ENCODE data around the gene CELA3B.
"Not testable (repeated sequence)": the region's sequence is repeated elsewhere in the genome, so short reads cannot be mapped to it uniquely, and the experiment has no call there.

The CELA3B gene

DNA sequence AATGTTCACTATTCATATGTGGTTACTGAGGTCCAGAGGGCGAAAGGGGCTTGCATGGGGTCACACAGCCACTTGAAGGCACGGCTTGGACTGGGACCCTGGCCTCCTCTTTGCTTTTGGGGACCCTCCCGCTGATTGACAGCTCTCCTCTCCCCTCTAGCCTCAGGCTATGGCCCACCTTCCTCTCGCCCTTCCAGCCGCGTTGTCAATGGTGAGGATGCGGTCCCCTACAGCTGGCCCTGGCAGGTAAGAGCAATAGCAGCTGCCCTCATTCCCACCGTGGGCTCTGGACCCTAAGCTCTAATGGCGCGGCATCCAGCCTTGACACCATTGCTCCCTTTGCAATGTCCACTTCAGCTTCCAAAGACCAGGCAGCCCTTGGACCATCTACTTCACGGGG, 1.4 kb downstream of the CELA3B start:
- not testable (repeated sequence) for H3K36me3 Mint-ChIP-seq

DNA sequence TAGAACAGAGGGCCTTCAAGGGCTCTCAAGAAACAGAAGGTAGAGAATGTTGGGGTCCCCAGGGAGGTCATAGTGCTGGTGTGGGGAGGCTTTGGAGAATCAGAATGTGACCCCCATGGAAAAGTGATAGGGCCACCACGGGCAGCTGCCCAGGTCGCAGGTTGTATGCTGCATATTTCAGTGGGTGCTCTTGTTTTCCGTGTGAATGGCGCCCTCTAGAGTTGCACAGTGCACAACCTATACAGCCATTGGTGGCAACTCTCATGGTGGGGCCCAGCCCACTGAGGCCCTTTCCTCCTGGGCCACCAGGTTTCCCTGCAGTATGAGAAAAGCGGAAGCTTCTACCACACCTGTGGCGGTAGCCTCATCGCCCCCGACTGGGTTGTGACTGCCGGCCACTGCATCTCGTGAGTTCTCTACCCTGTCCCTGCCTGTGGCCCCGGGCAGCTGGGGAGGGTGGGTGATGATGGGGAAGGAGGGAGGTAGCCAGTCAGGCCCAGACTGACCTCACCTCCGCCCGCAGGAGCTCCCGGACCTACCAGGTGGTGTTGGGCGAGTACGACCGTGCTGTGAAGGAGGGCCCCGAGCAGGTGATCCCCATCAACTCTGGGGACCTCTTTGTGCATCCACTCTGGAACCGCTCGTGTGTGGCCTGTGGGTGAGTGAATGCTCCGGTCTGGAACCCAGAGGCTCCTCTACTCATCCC, 3.8 kb downstream of the CELA3B start:
- peak; percentile 49 to 62 for ATAC-seq (replicated peaks)
- not testable (repeated sequence) for DNase-seq, H3K36me3 Mint-ChIP-seq, H3K4me1 Mint-ChIP-seq, H3K27ac Mint-ChIP-seq, H3K4me3 Mint-ChIP-seq, H3K9me3 Mint-ChIP-seq
- H3K27me3 Mint-ChIP-seq, result peaks cover 7 to 11% of the 10 kb centered on the region in 2 donors

More for the DNA sequence above, 1.4 kb downstream of the CELA3B start:
- not testable (repeated sequence) for H3K27ac Mint-ChIP-seq; ATAC-seq (replicated peaks); DNase-seq; H3K4me1 Mint-ChIP-seq; H3K4me3 Mint-ChIP-seq; H3K9me3 Mint-ChIP-seq
- H3K27me3 Mint-ChIP-seq, result peaks cover 11 to 14% of the 10 kb centered on the region in 2 donors

DNA sequence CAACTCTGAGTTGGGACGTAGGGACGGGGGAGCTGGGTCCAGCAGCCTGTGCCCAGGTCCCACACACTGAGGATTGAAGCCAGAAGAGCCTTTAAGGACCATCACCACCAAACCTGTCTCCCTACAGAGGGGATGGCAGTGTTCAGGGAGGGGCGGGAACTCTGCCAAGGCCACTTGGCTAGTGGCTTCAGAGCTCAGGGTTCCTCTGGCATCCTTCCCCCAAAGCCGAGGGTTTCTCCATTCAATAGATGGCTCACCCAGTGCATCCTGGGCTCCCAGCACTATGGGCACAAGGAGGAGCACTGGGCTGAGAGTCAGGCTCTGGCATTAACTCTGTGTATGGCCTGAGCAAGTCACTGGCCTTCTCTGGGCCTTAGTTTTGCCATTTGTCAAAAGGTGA, 4.4 kb downstream of the CELA3B start:
- H3K9me3 Mint-ChIP-seq; H3K27ac Mint-ChIP-seq; H3K36me3 Mint-ChIP-seq; DNase-seq; ATAC-seq (replicated peaks); H3K4me3 Mint-ChIP-seq; H3K4me1 Mint-ChIP-seq; H3K27me3 Mint-ChIP-seq: not testable (repeated sequence)

DNA sequence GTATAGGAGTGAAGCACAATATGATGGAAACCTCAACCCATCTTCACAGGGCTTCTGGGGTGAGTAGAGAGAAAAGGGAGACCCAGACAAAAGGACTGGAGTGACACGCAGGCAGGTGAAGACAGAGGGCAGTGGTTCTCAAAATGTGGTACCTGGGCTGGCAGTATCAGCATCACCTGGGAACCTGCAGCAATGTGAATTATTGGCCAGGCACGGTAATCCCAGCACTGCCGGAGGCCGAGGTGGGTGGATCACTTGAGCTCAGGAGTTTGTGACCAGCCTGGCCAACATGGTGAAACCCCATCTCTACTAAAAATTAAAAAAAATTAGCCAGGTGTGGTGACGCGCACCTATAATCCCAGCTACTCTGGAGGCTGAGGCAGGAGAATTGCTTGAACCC, 5.3 kb downstream of the CELA3B start:
- ATAC-seq (replicated peaks); H3K4me1 Mint-ChIP-seq; DNase-seq; H3K36me3 Mint-ChIP-seq; H3K27me3 Mint-ChIP-seq; H3K4me3 Mint-ChIP-seq; H3K9me3 Mint-ChIP-seq; H3K27ac Mint-ChIP-seq: not testable (repeated sequence)

DNA sequence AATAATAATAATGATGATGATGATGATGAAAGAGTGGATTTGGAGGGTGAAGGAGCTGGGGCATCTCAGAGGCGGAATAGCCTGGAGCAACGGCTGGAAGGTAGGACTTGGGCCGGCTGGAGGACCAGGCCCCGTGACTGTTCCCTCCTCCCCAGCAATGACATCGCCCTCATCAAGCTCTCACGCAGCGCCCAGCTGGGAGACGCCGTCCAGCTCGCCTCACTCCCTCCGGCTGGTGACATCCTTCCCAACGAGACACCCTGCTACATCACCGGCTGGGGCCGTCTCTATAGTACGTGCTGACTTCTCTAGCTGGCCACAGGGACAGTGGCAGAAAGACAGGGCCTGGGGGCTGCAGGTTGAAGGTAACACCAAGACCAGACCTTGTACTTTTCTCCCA, 6.7 kb downstream of the CELA3B start:
- not testable (repeated sequence) for H3K36me3 Mint-ChIP-seq

DNA sequence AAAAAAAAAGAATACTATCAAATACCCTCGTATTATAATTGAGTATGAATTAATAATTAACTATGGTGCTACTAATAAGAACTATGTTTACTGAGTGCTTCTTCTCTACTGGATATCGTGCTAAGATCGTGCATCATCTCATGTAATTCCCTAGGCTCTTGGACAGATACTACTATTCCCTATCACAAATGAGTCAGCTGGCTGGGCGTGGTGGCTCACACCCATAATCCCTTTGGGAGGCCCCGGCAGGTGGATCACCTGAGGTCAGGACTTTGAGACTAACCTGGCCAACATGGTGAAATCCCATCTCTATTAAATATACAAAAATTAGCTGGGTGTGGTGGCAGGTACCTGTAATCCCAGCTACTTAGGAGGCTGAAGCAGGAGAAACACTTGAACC, 9.1 kb downstream of the CELA3B start:
- H3K27me3 Mint-ChIP-seq; ATAC-seq (replicated peaks): not testable (repeated sequence)

More for the DNA sequence above, 6.7 kb downstream of the CELA3B start:
- not testable (repeated sequence) for H3K27ac Mint-ChIP-seq; H3K9me3 Mint-ChIP-seq; H3K4me3 Mint-ChIP-seq; H3K4me1 Mint-ChIP-seq; H3K27me3 Mint-ChIP-seq; DNase-seq; ATAC-seq (replicated peaks)

GRCh38 chr1:21986386-21986785, 9.6 kb downstream of the CELA3B start:
- ATAC-seq (replicated peaks); H3K4me1 Mint-ChIP-seq; H3K4me3 Mint-ChIP-seq; H3K36me3 Mint-ChIP-seq; H3K27ac Mint-ChIP-seq; DNase-seq; H3K27me3 Mint-ChIP-seq; H3K9me3 Mint-ChIP-seq: not testable (repeated sequence)

More for the DNA sequence above, 9.1 kb downstream of the CELA3B start:
- H3K36me3 Mint-ChIP-seq, H3K27ac Mint-ChIP-seq, H3K4me1 Mint-ChIP-seq, DNase-seq, H3K4me3 Mint-ChIP-seq, H3K9me3 Mint-ChIP-seq: not testable (repeated sequence)

GRCh38 chr1:21989672-21990393, 13.0 kb downstream of the CELA3B start:
- ATAC-seq (replicated peaks); DNase-seq; H3K4me3 Mint-ChIP-seq; H3K36me3 Mint-ChIP-seq; H3K9me3 Mint-ChIP-seq; H3K27ac Mint-ChIP-seq; H3K27me3 Mint-ChIP-seq; H3K4me1 Mint-ChIP-seq: not testable (repeated sequence)

DNA sequence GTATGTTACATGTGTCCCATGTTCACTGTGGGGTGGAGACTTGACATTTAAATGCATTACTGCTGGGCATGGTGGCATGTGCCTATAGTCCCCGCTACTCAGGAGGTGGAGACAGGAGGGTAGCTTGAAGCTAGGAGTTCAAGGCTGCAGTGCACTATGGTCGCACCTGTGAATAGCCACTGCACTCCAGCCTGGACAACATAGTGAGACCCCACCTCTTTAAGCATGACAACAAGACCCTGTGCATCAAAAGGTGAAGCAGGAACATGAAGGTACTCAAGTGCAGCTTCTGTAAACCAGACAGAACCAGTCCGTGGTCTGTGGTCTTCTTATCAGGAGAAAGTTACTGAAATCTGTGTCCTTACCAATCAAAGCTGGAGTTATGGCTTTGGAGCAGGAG, 15.4 kb downstream of the CELA3B start:
- H3K27ac Mint-ChIP-seq; H3K36me3 Mint-ChIP-seq; H3K9me3 Mint-ChIP-seq; H3K4me1 Mint-ChIP-seq; H3K4me3 Mint-ChIP-seq; H3K27me3 Mint-ChIP-seq; DNase-seq; ATAC-seq (replicated peaks): not testable (repeated sequence)

DNA sequence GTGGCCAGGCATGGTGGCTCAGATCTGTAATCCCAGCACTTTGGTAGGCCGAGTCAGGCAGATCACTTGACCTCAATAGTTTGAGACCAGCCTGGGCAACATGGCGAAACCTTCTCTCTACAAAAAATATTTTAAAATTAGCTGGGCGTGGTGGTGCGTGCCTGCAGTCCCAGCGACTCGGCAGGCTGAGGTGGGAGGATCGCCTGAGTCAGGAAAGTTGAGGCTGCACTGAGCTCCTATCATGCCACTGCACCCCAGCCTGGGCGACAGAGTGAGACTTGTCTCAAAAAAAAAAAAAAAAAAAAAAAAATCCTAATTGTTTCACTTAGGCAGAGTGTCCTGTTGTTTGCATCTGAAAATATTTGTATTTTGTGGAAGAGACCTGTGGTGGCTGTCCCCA, 17.9 kb downstream of the CELA3B start:
- H3K4me3 Mint-ChIP-seq; ATAC-seq (replicated peaks): not testable (repeated sequence)

DNA sequence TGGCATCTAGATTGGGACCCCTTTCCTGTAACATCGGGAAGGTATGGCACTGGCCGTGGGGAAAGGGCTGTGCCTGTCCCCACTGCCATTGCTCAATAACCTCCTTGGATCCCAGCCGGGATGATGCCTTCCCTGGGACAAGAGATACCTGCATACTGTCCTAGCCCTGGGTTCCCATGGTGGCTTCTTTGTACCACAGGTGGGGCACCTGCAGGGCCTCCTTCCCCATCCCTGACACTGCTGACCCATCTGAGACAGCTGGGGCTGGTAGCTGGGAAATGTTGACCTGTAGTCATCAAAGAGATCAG, 19.8 kb downstream of the CELA3B start:
- H3K36me3 Mint-ChIP-seq; ATAC-seq (replicated peaks); H3K4me3 Mint-ChIP-seq; H3K27ac Mint-ChIP-seq; H3K9me3 Mint-ChIP-seq; H3K27me3 Mint-ChIP-seq; H3K4me1 Mint-ChIP-seq; DNase-seq: not testable (repeated sequence)

More for the DNA sequence above, 17.9 kb downstream of the CELA3B start:
- H3K27me3 Mint-ChIP-seq, H3K36me3 Mint-ChIP-seq, H3K27ac Mint-ChIP-seq, H3K4me1 Mint-ChIP-seq, H3K9me3 Mint-ChIP-seq, DNase-seq: not testable (repeated sequence)

GRCh38 chr1:21997891-21998623, 21.2 kb downstream of the CELA3B start:
- not testable (repeated sequence) for H3K36me3 Mint-ChIP-seq; H3K27ac Mint-ChIP-seq; H3K27me3 Mint-ChIP-seq; H3K9me3 Mint-ChIP-seq; ATAC-seq (replicated peaks); H3K4me3 Mint-ChIP-seq; DNase-seq; H3K4me1 Mint-ChIP-seq

DNA sequence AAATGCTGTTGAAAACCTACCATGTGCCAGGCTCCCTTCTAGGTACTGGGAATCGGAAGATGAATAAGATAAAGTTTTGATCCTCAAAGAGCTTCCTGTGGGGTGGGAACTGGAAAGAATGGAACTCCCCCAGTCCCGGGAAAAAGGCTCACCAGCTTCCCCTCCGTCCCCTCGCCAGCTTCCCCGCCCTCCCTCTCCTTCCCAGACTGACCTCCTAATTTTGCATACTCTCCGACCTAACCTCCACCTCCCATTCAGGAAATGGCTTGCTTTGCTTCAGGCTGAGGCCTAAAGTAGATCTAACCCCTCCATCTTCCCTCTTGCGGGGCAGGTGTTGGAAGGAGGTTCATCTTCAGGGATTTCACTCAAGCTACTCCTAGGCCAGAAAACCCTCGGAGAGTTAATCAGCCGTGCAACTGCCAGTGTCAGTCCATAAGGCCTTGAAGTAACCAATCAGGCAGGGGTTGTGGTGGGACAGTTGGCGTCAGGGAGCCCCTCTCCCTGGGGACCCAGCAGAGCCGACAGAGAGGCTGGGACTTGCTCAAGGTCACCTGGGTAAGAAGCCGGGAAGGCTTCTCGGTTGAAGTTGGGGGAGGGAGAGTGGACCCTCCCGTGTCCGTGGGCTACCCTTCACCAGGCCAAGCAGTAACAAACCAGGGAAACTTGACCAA, 21.9 kb downstream of the CELA3B start:
- not testable (repeated sequence) for H3K27ac Mint-ChIP-seq; H3K27me3 Mint-ChIP-seq; DNase-seq; ATAC-seq (replicated peaks); H3K4me1 Mint-ChIP-seq; H3K36me3 Mint-ChIP-seq; H3K4me3 Mint-ChIP-seq; H3K9me3 Mint-ChIP-seq

DNA sequence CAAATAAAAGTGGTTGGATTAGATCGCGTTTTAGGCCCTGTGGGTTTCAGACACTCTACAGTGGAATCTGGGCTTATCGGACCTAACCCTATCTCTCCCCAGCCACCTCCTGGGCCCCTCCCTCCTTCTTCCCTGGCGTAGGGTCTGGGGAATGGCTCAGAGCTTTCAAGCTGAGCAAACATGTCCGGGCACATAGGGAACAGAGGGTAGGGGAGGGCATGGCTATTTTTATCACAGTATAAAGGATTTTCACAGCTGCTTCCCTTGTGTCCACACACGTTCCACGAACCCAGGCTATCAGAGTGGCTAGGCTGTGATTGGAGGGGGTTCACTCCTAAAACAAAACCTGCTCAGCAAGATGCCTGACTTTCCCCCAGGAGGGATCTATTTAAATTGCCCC, 22.8 kb downstream of the CELA3B start:
- DNase-seq; ATAC-seq (replicated peaks); H3K4me1 Mint-ChIP-seq; H3K27me3 Mint-ChIP-seq; H3K9me3 Mint-ChIP-seq; H3K4me3 Mint-ChIP-seq; H3K27ac Mint-ChIP-seq; H3K36me3 Mint-ChIP-seq: not testable (repeated sequence)

All from stimulated activated naive B cell treated with anti-CD40 and anti-IgM and Interleukin-4, amounts not matched to agents 10 μg/mL and 1 μg/mL and 100 μg/mL, for 72 hours (primary cell).